ENCODE data around the gene PROCR. TPM values are rescaled to one million over a fixed set of nuclear protein-coding genes. Genes with fewer than 3 reads are reported as not detected.
"Not testable (repeated sequence)": the region's sequence is repeated elsewhere in the genome, so short reads cannot be mapped to it uniquely, and the experiment has no call there.

Gene PROCR
- total RNA-seq, 1 experiment from 2014 or later, result 22.0 TPM

DNA sequence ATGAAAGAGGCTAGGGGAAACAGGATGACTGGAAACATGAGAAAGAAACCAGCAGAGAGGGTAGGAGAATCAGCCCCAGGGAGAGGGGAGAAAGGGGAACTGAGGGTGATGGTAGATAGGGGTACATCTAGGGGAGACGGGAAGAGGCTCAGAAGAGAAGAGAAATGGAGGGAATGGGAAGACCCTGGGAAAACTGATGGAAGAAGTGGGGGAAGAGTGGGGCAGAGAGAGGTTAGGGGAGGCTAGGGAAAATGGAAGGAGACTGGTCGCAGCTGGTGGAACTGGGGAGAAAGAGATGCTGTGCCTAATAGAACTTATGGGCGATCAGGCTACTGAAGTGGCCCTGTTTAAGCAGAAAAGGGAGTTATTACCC lies 548 bp downstream of the PROCR start:
- Histone ChIP-seq H3K27me3 (replicated peaks) (no peaks in the 10 kb centered on the region), H3K36me3 (no peaks in the 10 kb centered on the region), H3K27ac (no peak overlapping the region), H3K4me3 (peak overlapping the region; percentile 31), H3K4me1 (replicated peaks) (peaks cover 6% of the 10 kb centered on the region), H3K9me3 (replicated peaks) (no peaks in the 10 kb centered on the region)
- DNase-seq (ENCODE audit: low read depth in 1 of 2, low spot score in 2 of 2), result no peak

DNA sequence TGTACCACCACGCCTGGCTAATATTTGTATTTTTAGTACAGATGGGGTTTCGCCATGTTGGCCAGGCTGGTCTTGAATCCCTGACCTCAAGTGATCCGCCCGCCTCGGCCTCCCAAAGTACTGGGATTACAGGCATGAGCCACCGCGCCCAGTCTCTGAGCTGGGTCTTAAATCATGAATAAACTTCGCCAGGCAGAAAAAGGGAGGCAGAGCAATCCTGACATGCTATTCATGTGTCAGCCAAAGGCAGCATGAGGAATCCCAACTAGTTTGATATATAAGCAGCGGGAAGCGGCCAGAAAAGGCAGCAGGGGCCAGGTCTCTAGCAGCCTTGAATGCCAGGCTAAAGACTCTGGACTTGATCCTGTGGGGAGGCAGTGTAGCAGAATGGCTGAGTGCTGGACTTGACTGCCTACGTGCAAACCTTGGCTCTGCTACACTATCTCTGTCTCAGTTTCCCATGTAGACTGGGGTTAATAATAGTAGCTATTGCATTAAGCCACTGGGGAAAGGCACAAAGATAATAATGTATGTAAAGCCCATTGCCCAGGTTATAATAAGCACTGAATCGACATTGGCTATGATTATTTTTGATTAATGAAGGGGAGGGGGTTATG lies 1.8 kb downstream of the PROCR start:
- H3K4me1 ChIP-seq (replicated peaks), result peaks cover 6% of the 10 kb centered on the region
- no peak overlapping the region for H3K27ac ChIP-seq
- H3K36me3 ChIP-seq, result 0 out of 2 replicates have a peak, but pooled peaks cover 3% of the 10 kb centered on the region
- no peak overlapping the region for H3K4me3 ChIP-seq
- DNase-seq (ENCODE audit: low read depth in 1 of 2, low spot score in 2 of 2), result no peak
- H3K27me3 ChIP-seq (replicated peaks), result no peaks in the 10 kb centered on the region
- no peaks in the 10 kb centered on the region for H3K9me3 ChIP-seq (replicated peaks)

GRCh38 chr20:35174458-35175216 lies 2.8 kb downstream of the PROCR start:
- H3K27ac ChIP-seq, result no peak overlapping the region
- H3K36me3 ChIP-seq, result 0 out of 2 replicates have a peak, but pooled peaks cover 3% of the 10 kb centered on the region
- no peaks in the 10 kb centered on the region for H3K9me3 ChIP-seq (replicated peaks)
- H3K4me1 ChIP-seq (replicated peaks), result peaks cover 6% of the 10 kb centered on the region
- H3K4me3 ChIP-seq, result no peak overlapping the region
- DNase-seq (ENCODE audit: low read depth in 1 of 2, low spot score in 2 of 2), result no peak
- H3K27me3 ChIP-seq (replicated peaks), result no peaks in the 10 kb centered on the region

- H3K27me3 ChIP-seq (replicated peaks), result no peaks in the 10 kb centered on the region
- no peak for DNase-seq (ENCODE audit: low read depth in 1 of 2, low spot score in 2 of 2)
- H3K4me3 ChIP-seq, result no peak overlapping the region
- 0 out of 2 replicates have a peak, but pooled peaks cover 3% of the 10 kb centered on the region for H3K36me3 ChIP-seq
- peaks cover 6% of the 10 kb centered on the region for H3K4me1 ChIP-seq (replicated peaks)
- no peaks in the 10 kb centered on the region for H3K9me3 ChIP-seq (replicated peaks)
- H3K27ac ChIP-seq, result no peak overlapping the region
Observed at GRCh38 chr20:35176132-35176531, 4.3 kb downstream of the PROCR start.

GRCh38 chr20:35179292-35180212 lies 7.7 kb downstream of the PROCR start:
- no peak for DNase-seq (ENCODE audit: low read depth in 1 of 2, low spot score in 2 of 2)
- H3K4me3 ChIP-seq, result no peak overlapping the region
- H3K9me3 ChIP-seq (replicated peaks), result no peaks in the 10 kb centered on the region
- 0 out of 2 replicates have a peak, but pooled peaks cover 3% of the 10 kb centered on the region for H3K36me3 ChIP-seq
- no peak overlapping the region for H3K27ac ChIP-seq
- no peaks in the 10 kb centered on the region for H3K27me3 ChIP-seq (replicated peaks)
- no peaks in the 10 kb centered on the region for H3K4me1 ChIP-seq (replicated peaks)

GRCh38 chr20:35180266-35180665 lies 8.4 kb downstream of the PROCR start:
- no peak overlapping the region for H3K27ac ChIP-seq
- H3K9me3 ChIP-seq (replicated peaks), result no peaks in the 10 kb centered on the region
- H3K27me3 ChIP-seq (replicated peaks), result no peaks in the 10 kb centered on the region
- H3K36me3 ChIP-seq, result 0 out of 2 replicates have a peak, but pooled peaks cover 3% of the 10 kb centered on the region
- H3K4me1 ChIP-seq (replicated peaks), result no peaks in the 10 kb centered on the region
- DNase-seq (ENCODE audit: low read depth in 1 of 2, low spot score in 2 of 2), result no peak
- no peak overlapping the region for H3K4me3 ChIP-seq

- Histone ChIP-seq H3K9me3 (replicated peaks) (no peaks in the 10 kb centered on the region), H3K27ac (no peak overlapping the region), H3K27me3 (replicated peaks) (no peaks in the 10 kb centered on the region), H3K36me3 (0 out of 2 replicates have a peak, but pooled peaks cover 3% of the 10 kb centered on the region), H3K4me3 (no peak overlapping the region), H3K4me1 (replicated peaks) (peaks cover under 1% of the 10 kb centered on the region; the same call in 1 of the 2 replicates)
- no peak for DNase-seq (ENCODE audit: low read depth in 1 of 2, low spot score in 2 of 2)
Observed at GRCh38 chr20:35181731-35182130, 9.9 kb downstream of the PROCR start.

GRCh38 chr20:35186691-35187289 lies 14.9 kb downstream of the PROCR start:
- not testable (repeated sequence) for H3K4me3 ChIP-seq; H3K36me3 ChIP-seq; H3K9me3 ChIP-seq (replicated peaks); DNase-seq (ENCODE audit: low read depth in 1 of 2, low spot score in 2 of 2); H3K27ac ChIP-seq; H3K27me3 ChIP-seq (replicated peaks)
- peaks cover 39% of the 10 kb centered on the region for H3K4me1 ChIP-seq (replicated peaks)

DNA sequence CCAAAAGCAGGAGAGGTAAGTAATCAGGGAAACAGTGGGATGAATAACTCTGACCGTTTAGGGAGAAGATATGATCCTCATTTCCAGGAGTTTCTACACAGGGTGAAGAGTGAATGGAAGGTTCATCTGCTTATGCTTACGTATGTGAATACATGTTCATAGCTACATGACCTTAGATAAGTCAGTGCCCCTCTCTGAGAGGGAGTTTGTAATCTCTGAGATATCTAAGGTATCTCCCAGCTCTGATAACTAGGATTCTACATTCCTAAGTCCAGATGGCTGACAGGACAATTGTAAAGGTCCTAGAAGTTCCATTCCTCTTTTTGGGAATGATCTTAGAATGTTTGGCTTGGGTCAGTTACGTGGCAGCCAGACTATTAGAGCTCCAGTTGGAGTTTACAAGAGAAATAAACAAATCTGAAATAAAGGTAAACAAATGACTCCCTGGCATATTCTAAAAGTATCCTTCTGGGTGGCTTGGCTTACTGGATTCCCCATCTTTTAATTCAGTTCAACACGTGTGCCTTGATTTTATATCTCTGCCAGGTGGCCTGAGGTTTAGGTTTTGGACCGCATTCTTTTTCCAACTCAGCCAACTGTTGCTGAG lies 15.8 kb downstream of the PROCR start:
- Histone ChIP-seq H3K4me3 (no peak overlapping the region), H3K9me3 (replicated peaks) (no peaks in the 10 kb centered on the region; the same call in 1 of the 2 replicates), H3K4me1 (replicated peaks) (peaks cover 45% of the 10 kb centered on the region), H3K27me3 (replicated peaks) (no peaks in the 10 kb centered on the region), H3K36me3 (no peaks in the 10 kb centered on the region), H3K27ac (peak overlapping the region; percentile 21; the same call in 1 of the 2 replicates)
- DNase-seq (ENCODE audit: low read depth in 1 of 2, low spot score in 2 of 2), result peak; percentile 53 to 89

DNA sequence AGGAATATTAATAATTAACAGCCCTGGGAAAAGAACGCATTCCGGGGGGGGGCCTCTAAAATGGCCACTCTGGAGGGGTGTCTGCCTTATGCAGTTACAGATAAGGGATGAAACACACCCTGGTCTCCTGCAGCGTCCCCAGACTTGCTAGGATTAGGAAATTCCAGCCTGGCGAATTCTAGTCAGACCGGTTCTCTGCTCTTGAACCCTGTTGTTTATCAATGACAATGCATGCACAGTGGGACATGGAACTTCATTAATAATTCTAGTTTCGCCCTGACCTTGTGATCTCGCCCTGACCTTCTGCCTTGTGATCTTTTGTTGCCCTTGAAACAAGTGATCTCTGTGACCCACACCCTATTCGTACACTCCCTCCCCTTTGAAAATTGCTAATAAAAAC lies 17.4 kb downstream of the PROCR start:
- H3K27ac ChIP-seq; H3K4me3 ChIP-seq; H3K9me3 ChIP-seq (replicated peaks); H3K36me3 ChIP-seq; H3K27me3 ChIP-seq (replicated peaks); DNase-seq (ENCODE audit: low read depth in 1 of 2, low spot score in 2 of 2): not testable (repeated sequence)
- peaks cover 49% of the 10 kb centered on the region for H3K4me1 ChIP-seq (replicated peaks)

GRCh38 chr20:35190556-35190955 lies 18.7 kb downstream of the PROCR start:
- DNase-seq (ENCODE audit: low read depth in 1 of 2, low spot score in 2 of 2), result peak in 1 of 2 experiments; percentile 17
- Histone ChIP-seq H3K9me3 (replicated peaks) (no peaks in the 10 kb centered on the region; the same call in 1 of the 2 replicates), H3K4me1 (replicated peaks) (peaks cover 49% of the 10 kb centered on the region), H3K27me3 (replicated peaks) (no peaks in the 10 kb centered on the region), H3K36me3 (no peaks in the 10 kb centered on the region), H3K4me3 (no peak overlapping the region), H3K27ac (no peak overlapping the region)

DNA sequence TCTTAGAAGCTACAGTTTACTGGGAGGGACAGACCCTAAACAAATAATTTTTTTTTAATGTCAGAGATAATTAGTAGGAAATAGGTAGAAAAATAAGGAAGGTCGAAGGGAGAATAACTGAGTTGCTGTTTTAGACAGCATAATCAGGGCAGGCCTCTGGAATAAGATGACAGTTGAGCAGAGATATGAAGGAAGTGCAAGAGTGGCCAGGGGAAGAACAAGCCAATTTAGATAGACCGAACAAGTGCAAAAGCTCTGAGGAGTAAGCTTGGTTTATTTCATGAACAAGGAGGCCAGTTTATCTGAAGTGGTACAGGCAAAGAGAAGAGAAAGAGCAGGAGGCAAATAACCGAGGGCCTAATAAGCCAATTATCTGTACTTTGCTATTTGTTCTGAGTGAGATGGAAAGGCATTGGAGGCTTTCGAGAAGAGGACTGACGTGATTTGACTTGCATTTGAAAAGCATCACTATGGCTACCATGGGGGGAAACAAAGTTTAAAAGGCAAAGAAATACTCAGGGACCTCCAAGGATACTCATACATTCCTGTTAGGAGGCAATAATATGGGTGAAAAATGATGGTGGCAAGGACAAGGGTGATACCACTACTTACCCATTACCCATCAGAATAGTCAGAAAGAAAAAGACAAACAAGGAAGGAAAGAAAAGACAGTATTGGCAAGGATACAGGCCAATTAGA lies 19.7 kb downstream of the PROCR start:
- no peak for DNase-seq (ENCODE audit: low read depth in 1 of 2, low spot score in 2 of 2)
- Histone ChIP-seq H3K4me1 (replicated peaks) (peaks cover 49% of the 10 kb centered on the region), H3K27ac (no peak overlapping the region), H3K4me3 (no peak overlapping the region), H3K36me3 (no peaks in the 10 kb centered on the region), H3K9me3 (replicated peaks) (peaks cover 3% of the 10 kb centered on the region), H3K27me3 (replicated peaks) (no peaks in the 10 kb centered on the region)

Data from SJSA1 (cell line).